GM19043 (cell line): ENCODE measurements around the gene RPL4.
A peak's percentile ranks its signal among the peaks of the same experiment; 100 is the strongest.
"Not testable (repeated sequence)": the region's sequence is repeated elsewhere in the genome, so short reads cannot be mapped to it uniquely, and the experiment has no call there.

Source experiments
- ATAC-seq: cut with Tn5 transposase; IDR thresholded peaks from one replicate; pipeline ENCODE4 v1.9.1; 2021; ENCODE audit warnings: low read depth; ENCODE audit not compliant: unreplicated experiment

RPL4 gene

GRCh38 chr15:66494262-66494661, 10.4 kb downstream of the RPL4 start:
- ATAC-seq = no peak

GRCh38 chr15:66491846-66492245, 12.8 kb downstream of the RPL4 start:
- no peak for ATAC-seq

- ATAC-seq = no peak
Observed at GRCh38 chr15:66489179-66489791, 15.4 kb downstream of the RPL4 start.

- ATAC-seq = no peak
Observed at GRCh38 chr15:66488525-66488924, 16.1 kb downstream of the RPL4 start.

- ATAC-seq = no peak
Observed at GRCh38 chr15:66486887-66487286, 17.8 kb downstream of the RPL4 start.

- no peak for ATAC-seq
Observed at GRCh38 chr15:66484539-66485112, 20.0 kb downstream of the RPL4 start.

GRCh38 chr15:66483131-66483566, 21.5 kb downstream of the RPL4 start:
- ATAC-seq = no peak

- no peak for ATAC-seq
Observed at GRCh38 chr15:66482539-66482938, 22.1 kb downstream of the RPL4 start.

GRCh38 chr15:66481107-66481856, 23.4 kb downstream of the RPL4 start:
- no peak for ATAC-seq

- no peak for ATAC-seq
Observed at GRCh38 chr15:66480267-66480666, 24.4 kb downstream of the RPL4 start.

- no peak for ATAC-seq
Observed at GRCh38 chr15:66477011-66477410, 27.6 kb downstream of the RPL4 start.

GRCh38 chr15:66476535-66476934, 28.1 kb downstream of the RPL4 start:
- no peak for ATAC-seq

GRCh38 chr15:66474963-66475362, 29.7 kb downstream of the RPL4 start:
- ATAC-seq = no peak

GRCh38 chr15:66474135-66474534, 30.5 kb downstream of the RPL4 start:
- no peak for ATAC-seq

- peak; percentile 80 for ATAC-seq
Observed at GRCh38 chr15:66472176-66472999, 32.3 kb downstream of the RPL4 start.

GRCh38 chr15:66470825-66471224, 33.8 kb downstream of the RPL4 start:
- not testable (repeated sequence) for ATAC-seq

GRCh38 chr15:66467162-66468040, 37.3 kb downstream of the RPL4 start:
- ATAC-seq = not testable (repeated sequence)

GRCh38 chr15:66465294-66465693, 39.4 kb downstream of the RPL4 start:
- ATAC-seq = not testable (repeated sequence)

GRCh38 chr15:66462627-66463026, 42.0 kb downstream of the RPL4 start:
- no peak for ATAC-seq

GRCh38 chr15:66461917-66462316, 42.7 kb downstream of the RPL4 start:
- ATAC-seq = no peak
